IMR-90 (cell line): Measurements from ENCODE around the gene DOK4. TPM values are rescaled to one million over a fixed set of nuclear protein-coding genes. Genes with fewer than 3 reads are reported as not detected.

Experiments
- ATAC-seq: fragments of 200-7000 bp; cut with Tn5 transposase; 2 replicates; pipeline ENCODE4 v1.9.1; 2020; ENCODE audit warnings: low read depth, mild to moderate bottlenecking, moderate library complexity
- BruUV-seq: library from RNA; stranded (reverse); fragments of 400-500 nt; replicated peaks from 2 replicates; lab custom pipeline; 2021; lab: Mats Ljungman, UMichigan
- CTCF ChIA-PET: fragments of 300-600 bp; formaldehyde crosslinking; extraction: SDS; loops from one replicate; lab custom pipeline; 2021; ENCODE audit warnings: antibody characterized with exemption; lab: Yijun Ruan, JAX
- POLR2A ChIA-PET: fragments of 300-600 bp; sonication (Branson Sonifier 250); formaldehyde crosslinking; loops from one replicate; lab custom pipeline; 2022; ENCODE audit warnings: antibody characterized with exemption; ENCODE audit not compliant: unreplicated experiment; lab: Charles Lee
- DNase-seq: peaks from one replicate; pipeline ENCODE4 v3.0.0; 2013
- H2AFZ ChIP-seq: replicated peaks from 2 replicates; pipeline ENCODE3; 2013; ENCODE audit warnings: low read length, mild to moderate bottlenecking; ENCODE audit not compliant: poor library complexity
- H2AK5ac ChIP-seq: 2 replicates; pipeline ENCODE4 v1.6.1; 2013; ENCODE audit warnings: low read depth, low read length, inconsistent platforms
- H2AK9ac ChIP-seq: replicated peaks from 2 replicates; pipeline ENCODE3; 2013; ENCODE audit warnings: mild to moderate bottlenecking, low read depth, low read length, moderate library complexity; ENCODE audit not compliant: poor library complexity
- H2BK120ac ChIP-seq: 2 replicates; pipeline ENCODE4 v1.6.1; 2013; ENCODE audit warnings: low read depth, low read length, inconsistent platforms
- H2BK15ac ChIP-seq: 3 replicates; pipeline ENCODE4 v1.6.1; 2013; ENCODE audit warnings: low read depth, low read length, inconsistent platforms
- H2BK20ac ChIP-seq: 2 replicates; pipeline ENCODE4 v1.6.1; 2013; ENCODE audit warnings: low read depth, mild to moderate bottlenecking, inconsistent platforms, low read length, moderate library complexity
- H2BK5ac ChIP-seq: 2 replicates; pipeline ENCODE4 v1.6.1; 2013; ENCODE audit warnings: mild to moderate bottlenecking, low read depth, low read length, inconsistent platforms; ENCODE audit not compliant: poor library complexity, severe bottlenecking
- H3K14ac ChIP-seq: replicated peaks from 2 replicates; pipeline ENCODE4 v1.6.1; 2013; ENCODE audit warnings: low read depth, low read length, inconsistent platforms
- H3K18ac ChIP-seq: 2 replicates; pipeline ENCODE4 v1.6.1; 2013; ENCODE audit warnings: low read depth, low read length, control low read depth
- H3K23ac ChIP-seq: 2 replicates; pipeline ENCODE4 v1.6.1; 2013; ENCODE audit warnings: low read depth, low read length, inconsistent platforms
- H3K27ac ChIP-seq: 2 replicates; pipeline ENCODE4 v1.5.1; 2013; ENCODE audit warnings: mild to moderate bottlenecking, control low read depth, low read length; ENCODE audit not compliant: insufficient read depth
- H3K27me3 ChIP-seq: 2 replicates; pipeline ENCODE4 v1.6.1; 2013; ENCODE audit warnings: low read length; ENCODE audit not compliant: control insufficient read depth, insufficient read depth
- H3K36me3 ChIP-seq: 2 replicates; pipeline ENCODE4 v1.6.1; 2013; ENCODE audit warnings: low read length, mixed read lengths; ENCODE audit not compliant: control insufficient read depth, insufficient read depth
- H3K4ac ChIP-seq: 2 replicates; pipeline ENCODE4 v1.6.1; 2013; ENCODE audit warnings: low read depth, low read length, inconsistent platforms
- H3K4me1 ChIP-seq: 2 replicates; pipeline ENCODE4 v1.6.1; 2013; ENCODE audit warnings: low read length, mixed read lengths; ENCODE audit not compliant: control insufficient read depth, insufficient read depth
- H3K4me2 ChIP-seq: 2 replicates; pipeline ENCODE4 v1.6.1; 2013; ENCODE audit warnings: low read depth, mild to moderate bottlenecking, control low read depth, low read length, moderate library complexity
- H3K4me3 ChIP-seq: 2 replicates; pipeline ENCODE4 v1.5.1; 2013; ENCODE audit warnings: low read depth, mild to moderate bottlenecking, control low read depth, low read length, moderate library complexity; ENCODE audit not compliant: insufficient read depth
- H3K56ac ChIP-seq: 2 replicates; pipeline ENCODE4 v1.6.1; 2013; ENCODE audit warnings: low read length, inconsistent platforms; ENCODE audit not compliant: insufficient read depth; ENCODE audit errors: extremely low read depth
- H3K79me1 ChIP-seq, 2 experiments: 2 replicates each; pipeline ENCODE4 v1.6.1; 2013; ENCODE audit warnings: low read length in 2 of 2, inconsistent platforms in 1 of 2, low read depth in 1 of 2
- H3K9ac ChIP-seq: 2 replicates; pipeline ENCODE4 v1.6.1; 2013; ENCODE audit warnings: low read depth, low read length, control low read depth
- H3K9me1 ChIP-seq: 2 replicates; pipeline ENCODE4 v1.6.1; 2013; ENCODE audit warnings: low read length, inconsistent platforms; ENCODE audit not compliant: insufficient read depth
- H3K9me3 ChIP-seq: 2 replicates; pipeline ENCODE4 v1.6.1; 2013; ENCODE audit warnings: low read length; ENCODE audit not compliant: control insufficient read depth, insufficient read depth
- H4K20me1 ChIP-seq: 2 replicates; pipeline ENCODE4 v1.6.1; 2013; ENCODE audit warnings: low read length, inconsistent platforms; ENCODE audit not compliant: insufficient read depth
- H4K5ac ChIP-seq: 2 replicates; pipeline ENCODE4 v1.6.1; 2013; ENCODE audit warnings: mild to moderate bottlenecking, low read depth, low read length, control low read depth
- H4K8ac ChIP-seq, 2 experiments: 2 replicates each; pipeline ENCODE4 v1.6.1; 2013; ENCODE audit warnings: low read depth in 2 of 2, low read length in 2 of 2, control low read depth in 1 of 2, inconsistent platforms in 1 of 2
- H4K91ac ChIP-seq: 2 replicates; pipeline ENCODE4 v1.6.1; 2013; ENCODE audit warnings: low read depth, low read length, inconsistent platforms; ENCODE audit not compliant: insufficient read depth
- BHLHE40 ChIP-seq: fragments of 150-350 bp; IDR thresholded peaks from 2 replicates; pipeline ENCODE4 v1.6.1; 2016; ENCODE audit warnings: mild to moderate bottlenecking, low read depth, low read length
- WGBS, 2 experiments: methylation state at CpG; one replicate each; pipeline versions ENCODE4 v1.1.5 to v1.1.7; 2013; ENCODE audit warnings: missing lambda C conversion rate in 2 of 2; ENCODE audit not compliant: insufficient read length in 1 of 2; ENCODE audit errors: extremely low coverage in 2 of 2; 5-methylcytosine and 5-hydroxymethylcytosine counted together
- dilution Hi-C: fragments of 300-500 bp; cut with HindIII; formaldehyde crosslinking; loops from one replicate; pipeline ENCODE4 v1.14.3; 2018; ENCODE audit warnings: low sequenced_read_pairs; ENCODE audit not compliant: unreplicated experiment
- in situ Hi-C: fragments of 300-500 bp; cut with MboI; formaldehyde crosslinking; loops from 3 replicates; pipeline ENCODE4 v1.14.3; 2019; ENCODE audit warnings: low sequenced_read_pairs, inconsistent platforms, mixed read lengths
- intact Hi-C: fragments of 100-400 bp; cut with micrococcal nuclease; formaldehyde crosslinking; loops from 2 replicates; pipeline ENCODE4 v1.10.0; 2022
- polyA plus RNA-seq, 3 experiments: library from polyadenylated mRNA; depleted of rRNA; stranded (reverse); fragments of >200 nt; gene quantifications; 2 replicates each; pipeline ENCODE4 v1.2.3, GENCODE V29; 2012; ENCODE audit warnings: low replicate concordance in 1 of 3
- total RNA-seq: library from RNA; depleted of rRNA; stranded (reverse); fragments of >200 nt; gene quantifications from 2 replicates; pipeline ENCODE4 v1.2.3, GENCODE V29; 2012
- TF ChIP-seq, protein P1 (sequence below): conservative IDR thresholded peaks from 2 replicates; pipeline ENCODE4 v1.5.1; 2012; ENCODE audit warnings: mild to moderate bottlenecking, low read depth, low read length, improper control_type of control experiment
- TF ChIP-seq, protein P2 (sequence below): fragments of 150-350 bp; IDR thresholded peaks from 2 replicates; pipeline ENCODE4 v1.6.1; 2016; ENCODE audit warnings: low read depth, mild to moderate bottlenecking, low read length, moderate library complexity, borderline replicate concordance

Gene DOK4
- total and polyA plus RNA-seq, 2 of the 4 experiments (the other 2 are of a cell fraction), result 22.0 to 25.9 TPM

- TF ChIP-seq BHLHE40, result no peak
These were observed 30.5 kb upstream of the DOK4 start (continued) for GRCh38 chr16:57516773-57517172.

DNA sequence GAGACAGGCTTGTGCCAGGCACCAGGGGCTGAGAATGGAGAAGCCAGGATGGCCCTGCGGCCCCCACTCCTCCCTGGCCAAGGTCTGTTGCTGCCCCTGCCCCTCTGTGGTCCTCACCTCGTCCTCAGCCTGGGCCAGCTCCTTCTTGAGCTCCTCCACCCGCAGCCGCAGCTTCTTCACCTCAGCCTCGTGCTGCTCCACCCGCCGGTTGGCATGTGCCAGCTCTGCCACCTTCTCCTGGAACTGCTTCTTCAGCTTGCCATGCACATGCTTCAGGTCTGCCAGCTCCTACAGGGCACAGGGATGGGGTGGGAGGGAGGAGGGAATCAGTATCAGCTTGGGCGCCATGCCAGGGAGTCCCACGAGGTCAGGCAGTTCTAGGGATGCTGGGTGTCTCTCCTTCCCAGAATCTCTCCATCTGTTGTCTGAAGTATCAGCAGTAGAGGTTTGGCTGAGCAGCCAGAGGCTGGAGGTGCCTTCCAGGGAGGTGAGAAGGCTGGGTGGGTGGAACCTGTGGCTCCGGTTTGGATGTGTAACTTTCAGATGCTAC, 30.0 kb upstream of the DOK4 start:
- H3K4me3 ChIP-seq, result no peak overlapping the region
- H3K4ac ChIP-seq, result no peak overlapping the region
- H2BK5ac ChIP-seq, result no peak overlapping the region
- H2AK9ac ChIP-seq, result no peak overlapping the region
- H4K91ac ChIP-seq, result no peak overlapping the region
- no peaks in the 10 kb centered on the region for H3K9me3 ChIP-seq
- peaks cover 23% of the 10 kb centered on the region for H3K36me3 ChIP-seq
- TF ChIP-seq, protein P1, sequence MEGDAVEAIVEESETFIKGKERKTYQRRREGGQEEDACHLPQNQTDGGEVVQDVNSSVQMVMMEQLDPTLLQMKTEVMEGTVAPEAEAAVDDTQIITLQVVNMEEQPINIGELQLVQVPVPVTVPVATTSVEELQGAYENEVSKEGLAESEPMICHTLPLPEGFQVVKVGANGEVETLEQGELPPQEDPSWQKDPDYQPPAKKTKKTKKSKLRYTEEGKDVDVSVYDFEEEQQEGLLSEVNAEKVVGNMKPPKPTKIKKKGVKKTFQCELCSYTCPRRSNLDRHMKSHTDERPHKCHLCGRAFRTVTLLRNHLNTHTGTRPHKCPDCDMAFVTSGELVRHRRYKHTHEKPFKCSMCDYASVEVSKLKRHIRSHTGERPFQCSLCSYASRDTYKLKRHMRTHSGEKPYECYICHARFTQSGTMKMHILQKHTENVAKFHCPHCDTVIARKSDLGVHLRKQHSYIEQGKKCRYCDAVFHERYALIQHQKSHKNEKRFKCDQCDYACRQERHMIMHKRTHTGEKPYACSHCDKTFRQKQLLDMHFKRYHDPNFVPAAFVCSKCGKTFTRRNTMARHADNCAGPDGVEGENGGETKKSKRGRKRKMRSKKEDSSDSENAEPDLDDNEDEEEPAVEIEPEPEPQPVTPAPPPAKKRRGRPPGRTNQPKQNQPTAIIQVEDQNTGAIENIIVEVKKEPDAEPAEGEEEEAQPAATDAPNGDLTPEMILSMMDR, result no peak
- TF ChIP-seq, protein P2, sequence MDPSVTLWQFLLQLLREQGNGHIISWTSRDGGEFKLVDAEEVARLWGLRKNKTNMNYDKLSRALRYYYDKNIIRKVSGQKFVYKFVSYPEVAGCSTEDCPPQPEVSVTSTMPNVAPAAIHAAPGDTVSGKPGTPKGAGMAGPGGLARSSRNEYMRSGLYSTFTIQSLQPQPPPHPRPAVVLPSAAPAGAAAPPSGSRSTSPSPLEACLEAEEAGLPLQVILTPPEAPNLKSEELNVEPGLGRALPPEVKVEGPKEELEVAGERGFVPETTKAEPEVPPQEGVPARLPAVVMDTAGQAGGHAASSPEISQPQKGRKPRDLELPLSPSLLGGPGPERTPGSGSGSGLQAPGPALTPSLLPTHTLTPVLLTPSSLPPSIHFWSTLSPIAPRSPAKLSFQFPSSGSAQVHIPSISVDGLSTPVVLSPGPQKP, result no peak
- no peak overlapping the region for H2AK5ac ChIP-seq
- 65% methylated on average over 3 of the region's 10 CpGs; no CpG with 5 or more reads in 1 of the 2 experiments for WGBS, 2 experiments
- DNase-seq (no peak), ATAC-seq (no peak)
- no peak overlapping the region for H3K23ac ChIP-seq
- POLR2A ChIA-PET, result no interaction called here
- no peaks in the 10 kb centered on the region for H4K20me1 ChIP-seq
- no peaks in the 10 kb centered on the region for H3K4me1 ChIP-seq
- dilution Hi-C loops, result no loop called here
- no peak overlapping the region for H3K14ac ChIP-seq
- no peak overlapping the region for H3K18ac ChIP-seq
- H4K5ac ChIP-seq, result no peak overlapping the region
- no peaks in the 10 kb centered on the region for H3K79me1 ChIP-seq
- no peak overlapping the region for H3K9ac ChIP-seq
- no peak overlapping the region for H3K56ac ChIP-seq
- intact Hi-C loops, result no loop called here
- H4K8ac ChIP-seq, result no peak overlapping the region
- CTCF ChIA-PET, result no interaction called here
- no peak overlapping the region for H2BK15ac ChIP-seq
- H2BK20ac ChIP-seq, result no peak overlapping the region
- no peak overlapping the region for H3K4me2 ChIP-seq
- H3K27ac ChIP-seq, result no peak overlapping the region
- in situ Hi-C loops, result no loop called here
- no peaks in the 10 kb centered on the region for H3K27me3 ChIP-seq
- no peak overlapping the region for H2BK120ac ChIP-seq
- H2AFZ ChIP-seq, result no peak overlapping the region
- H3K9me1 ChIP-seq, result peaks cover 6% of the 10 kb centered on the region; the same call in 1 of the 2 replicates
- BruUV-seq, result no TSS peak
